Activated CD4-positive, alpha-beta memory T cell treated with anti-CD3 and anti-CD28 coated beads for 36 hours (primary cell): Measurements from ENCODE around the gene RPS16. TPM values are rescaled to one million over a fixed set of nuclear protein-coding genes. Genes with fewer than 3 reads are reported as not detected.
A peak's percentile ranks its signal among the peaks of the same experiment; 100 is the strongest.

Experiments
- CTCF ChIA-PET: fragments of 350-600 bp; sonication (Branson Sonifier 250); formaldehyde crosslinking; loops from one replicate; lab custom pipeline; 2021; ENCODE audit warnings: antibody characterized with exemption, inconsistent platforms; lab: Charles Lee
- POLR2A ChIA-PET: fragments of 350-600 bp; sonication (Branson Sonifier 250); formaldehyde crosslinking; loops from one replicate; lab custom pipeline; 2021; ENCODE audit warnings: antibody characterized with exemption; lab: Charles Lee
- DNase-seq: peaks from one replicate; pipeline ENCODE4 v3.0.0-alpha.2; 2020
- H3K27ac Mint-ChIP-seq: one replicate; pipeline ENCODE4 v1.8.0; 2021; ENCODE audit warnings: mixed read lengths
- H3K27me3 Mint-ChIP-seq: one replicate; pipeline ENCODE4 v1.8.0; 2021; ENCODE audit warnings: mixed read lengths
- H3K36me3 Mint-ChIP-seq: one replicate; pipeline ENCODE4 v1.8.0; 2021; ENCODE audit warnings: mixed read lengths
- H3K4me1 Mint-ChIP-seq: one replicate; pipeline ENCODE4 v1.8.0; 2021; ENCODE audit warnings: low read depth, mixed read lengths
- H3K4me3 Mint-ChIP-seq: one replicate; pipeline ENCODE4 v1.8.0; 2021; ENCODE audit warnings: mild to moderate bottlenecking, mixed read lengths
- H3K9me3 Mint-ChIP-seq: one replicate; pipeline ENCODE4 v1.8.0; 2021; ENCODE audit warnings: mixed read lengths
- intact Hi-C: fragments of 100-400 bp; cut with micrococcal nuclease; formaldehyde crosslinking; loops from one replicate; pipeline ENCODE4 v1.15.1; 2023
- total RNA-seq, 2 experiments: library from RNA; stranded (reverse); gene quantifications; one replicate each; pipeline ENCODE4 v1.2.3, GENCODE V29; 2021

The RPS16 gene
- total RNA-seq, 2 experiments from 2014 or later: 3,682 to 3,746 TPM

DNA sequence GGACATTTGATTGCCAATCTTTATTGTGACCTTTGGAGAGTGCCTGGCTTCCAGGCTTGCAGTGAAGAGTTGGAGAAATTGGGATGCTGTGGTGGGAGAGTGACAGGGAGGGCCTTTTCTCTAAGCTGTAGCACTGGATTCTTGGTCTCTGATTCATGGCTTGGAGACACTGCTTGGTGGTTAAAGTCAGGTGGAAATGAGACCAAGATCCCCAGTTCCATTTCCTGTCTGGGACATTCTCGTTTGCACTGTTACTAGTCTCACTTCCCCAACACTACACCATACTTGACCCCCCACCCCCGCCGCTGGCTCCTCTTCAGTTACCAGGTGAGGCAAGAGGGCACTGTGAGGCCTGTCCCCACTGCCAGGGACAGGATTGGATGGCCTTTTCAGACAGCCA is 12.5 kb upstream of the RPS16 start:
- DNase-seq: peak; percentile 77
- intact Hi-C loops: no loop called here
- peak overlapping the region; percentile 99 for H3K27ac Mint-ChIP-seq
- no peaks in the 10 kb centered on the region for H3K27me3 Mint-ChIP-seq
- H3K9me3 Mint-ChIP-seq: no peaks in the 10 kb centered on the region
- H3K4me1 Mint-ChIP-seq: peaks cover 64% of the 10 kb centered on the region
- ChIA-PET POLR2A (interaction anchor here (0.8 to 6.1 kb wide), 3 partner anchors 13 to 135 kb away, joined by 3 to 117 read pairs (median 3); partner anchors contain the start of gene RPS16), CTCF (interaction anchor here (0.6 to 2.2 kb wide), 4 partner anchors 27 to 324 kb away, joined by 3 to 8 read pairs (median 4); no protein-coding TSS in a partner anchor)
- peaks cover 58% of the 10 kb centered on the region for H3K36me3 Mint-ChIP-seq
- peak overlapping the region; percentile 98 for H3K4me3 Mint-ChIP-seq

DNA sequence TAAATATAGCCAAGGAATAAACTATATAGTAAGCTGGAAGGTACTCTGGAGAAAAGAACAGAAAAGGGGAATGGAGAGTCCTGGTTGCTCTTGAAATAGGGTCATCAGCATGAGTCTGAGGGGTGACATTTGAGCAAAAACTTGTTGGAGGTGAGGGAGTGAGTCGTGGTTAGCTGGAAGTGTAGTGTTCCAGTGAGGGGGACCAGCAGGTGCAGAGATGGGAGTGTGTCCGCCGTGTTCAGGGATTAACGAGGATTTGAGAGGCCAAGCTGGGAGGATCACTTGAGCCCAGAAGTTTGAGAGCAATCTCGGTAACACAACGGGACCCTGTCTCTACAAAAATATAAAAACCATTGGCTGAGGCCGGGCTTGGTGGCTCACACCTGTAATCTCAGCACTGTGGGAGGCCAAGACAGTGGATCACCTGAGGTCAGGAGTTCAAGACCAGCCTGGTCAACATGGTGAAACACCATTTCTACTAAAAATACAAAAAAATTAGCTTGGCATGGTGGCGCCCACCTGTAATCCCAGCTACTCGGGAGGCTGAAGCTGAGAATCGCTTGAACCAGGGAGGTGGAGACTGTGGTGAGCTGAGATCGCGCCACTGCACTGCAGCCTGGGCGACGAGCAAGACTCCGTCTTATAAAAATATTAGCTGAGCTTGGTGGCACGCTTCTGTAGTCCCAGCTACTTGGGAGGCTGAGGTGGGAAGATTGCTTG is 10.8 kb upstream of the RPS16 start:
- Mint-ChIP-seq H3K4me1 (peaks cover 51% of the 10 kb centered on the region), H3K27me3 (no peaks in the 10 kb centered on the region), H3K9me3 (no peaks in the 10 kb centered on the region), H3K27ac (peak overlapping the region; percentile 99), H3K36me3 (peaks cover 42% of the 10 kb centered on the region), H3K4me3 (peak overlapping the region; percentile 98)
- intact Hi-C loops: loop anchor here (1.0 kb wide), 1 partner anchor 137 kb away; no protein-coding TSS in a partner anchor
- ChIA-PET POLR2A (interaction anchor here (0.7 to 6.1 kb wide), 7 partner anchors 11 to 93 kb away, joined by 3 to 117 read pairs (median 3); partner anchors contain the start of genes DLL3 and RPS16), CTCF (interaction anchor here (0.6 to 2.2 kb wide), 6 partner anchors 11 to 333 kb away, joined by 3 to 8 read pairs (median 5); partner anchors contain the start of genes EID2, PLEKHG2 and RPS16)
- DNase-seq: no peak

DNA sequence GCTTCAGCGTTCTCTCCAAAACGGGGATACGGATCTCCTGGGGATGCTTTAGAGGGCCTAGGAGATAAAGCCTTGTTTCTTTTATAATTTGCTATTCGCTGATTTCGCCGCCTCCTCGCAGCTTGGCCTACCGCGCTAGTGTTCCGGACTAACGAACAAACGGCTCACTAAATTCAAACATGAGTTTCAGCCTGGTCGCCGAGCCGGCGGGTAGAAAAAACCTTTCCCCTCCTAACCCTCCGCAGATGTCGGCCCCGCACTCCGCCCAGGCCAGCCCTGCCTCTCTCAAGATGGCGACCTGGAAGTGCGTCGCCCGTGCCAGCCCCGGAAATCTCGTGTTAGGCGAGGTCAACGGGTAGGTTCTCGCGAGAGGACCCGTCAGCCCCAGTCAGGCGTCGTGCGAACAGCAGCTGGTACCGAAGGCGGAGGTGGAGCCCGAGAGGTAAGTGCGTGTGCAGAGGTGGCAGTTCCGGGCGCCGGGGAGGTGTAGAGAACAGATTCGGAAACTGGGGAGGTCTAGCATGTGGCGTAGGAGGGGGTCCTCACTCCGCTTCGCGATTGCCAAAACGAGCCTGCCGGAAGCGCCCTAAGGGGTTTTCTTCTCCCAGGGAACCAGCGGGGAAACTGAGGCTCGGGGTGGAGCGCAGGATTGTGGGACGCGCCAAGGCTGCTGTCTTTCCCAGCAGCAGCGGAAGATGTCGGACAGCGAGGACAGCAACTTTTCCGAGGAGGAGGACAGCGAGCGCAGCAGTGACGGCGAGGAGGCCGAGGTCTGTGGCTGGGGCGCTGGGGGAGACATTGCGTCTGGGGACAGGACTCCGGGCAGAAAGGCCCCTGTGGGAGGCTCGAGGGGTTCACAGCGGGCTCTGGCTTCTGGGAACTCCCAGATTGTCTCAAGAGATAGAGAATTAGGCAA is 9.7 kb upstream of the RPS16 start, which contains the start of gene SUPT5H:
SUPT5H (plus strand) TSS at position 387 of the 916 bp plus-strand sequence; CDS start at position 696, 309 bp downstream.
- CTCF ChIA-PET: interaction anchor here (0.6 to 2.0 kb wide), 7 partner anchors 10 to 107 kb away, joined by 3 to 8 read pairs (median 3); partner anchors contain the start of genes PLEKHG2 and RPS16
- intact Hi-C loops: loop anchor here (1.0 to 2.0 kb wide), 7 partner anchors 9 to 233 kb away; partner anchors contain the start of genes MED29, PAF1, PLEKHG2 and TIMM50
- Mint-ChIP-seq H3K4me3 (peak within 1 kb of the TSS; percentile 98), H3K4me1 (peaks cover 47% of the 10 kb centered on the region), H3K27ac (peak within 1 kb of the TSS; percentile 99), H3K27me3 (no peaks in the 10 kb centered on the region), H3K36me3 (peaks cover 40% of the 10 kb centered on the region), H3K9me3 (no peaks in the 10 kb centered on the region)
- peak; percentile 99 for DNase-seq
- POLR2A ChIA-PET: interaction anchor here (0.7 to 6.1 kb wide), 10 partner anchors 10 to 101 kb away, joined by 3 to 117 read pairs (median 4); partner anchors contain the start of gene RPS16

DNA sequence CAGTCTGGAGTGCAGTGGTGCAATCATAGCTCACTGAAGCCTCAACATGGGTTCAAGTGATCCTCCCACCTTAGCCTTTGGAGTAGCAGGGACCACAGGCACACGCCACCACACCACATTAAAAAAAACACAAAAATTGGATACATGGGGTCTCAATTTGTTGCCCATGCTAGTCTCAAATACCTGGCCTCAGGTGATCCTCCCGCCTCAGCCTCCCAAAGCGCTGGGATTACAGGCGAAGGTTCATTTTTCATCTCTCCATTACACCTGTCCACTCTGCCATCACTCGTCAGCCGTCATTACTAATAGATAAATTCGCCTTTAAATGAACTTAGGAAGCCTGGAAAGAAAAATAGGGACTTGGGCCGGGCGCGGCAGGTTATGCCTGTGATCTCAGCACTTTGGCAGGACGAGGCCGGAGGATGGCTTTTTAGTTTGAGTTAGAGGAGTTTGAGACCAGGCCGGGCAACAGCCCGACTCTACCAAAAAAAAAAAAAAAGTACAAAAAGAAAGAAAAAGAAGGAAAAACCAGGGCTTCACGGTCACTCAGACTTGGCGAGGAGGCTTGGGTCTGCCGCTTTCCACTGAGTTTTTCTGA is 8.9 kb upstream of the RPS16 start:
- intact Hi-C loops: loop anchor here (1.0 to 2.0 kb wide), 6 partner anchors 8 to 234 kb away; partner anchors contain the start of genes MED29, PAF1, PLEKHG2 and TIMM50
- no peak for DNase-seq
- Mint-ChIP-seq H3K4me3 (peak overlapping the region; percentile 98), H3K27ac (peak overlapping the region; percentile 99), H3K4me1 (peaks cover 43% of the 10 kb centered on the region), H3K9me3 (no peaks in the 10 kb centered on the region), H3K36me3 (peaks cover 38% of the 10 kb centered on the region), H3K27me3 (no peaks in the 10 kb centered on the region)
- POLR2A ChIA-PET: interaction anchor here (1.0 to 6.1 kb wide), 9 partner anchors 9 to 102 kb away, joined by 3 to 117 read pairs (median 4); partner anchors contain the start of gene RPS16
- CTCF ChIA-PET: interaction anchor here (0.6 to 1.1 kb wide), 4 partner anchors 41 to 106 kb away, joined by 3 read pairs; no protein-coding TSS in a partner anchor

DNA sequence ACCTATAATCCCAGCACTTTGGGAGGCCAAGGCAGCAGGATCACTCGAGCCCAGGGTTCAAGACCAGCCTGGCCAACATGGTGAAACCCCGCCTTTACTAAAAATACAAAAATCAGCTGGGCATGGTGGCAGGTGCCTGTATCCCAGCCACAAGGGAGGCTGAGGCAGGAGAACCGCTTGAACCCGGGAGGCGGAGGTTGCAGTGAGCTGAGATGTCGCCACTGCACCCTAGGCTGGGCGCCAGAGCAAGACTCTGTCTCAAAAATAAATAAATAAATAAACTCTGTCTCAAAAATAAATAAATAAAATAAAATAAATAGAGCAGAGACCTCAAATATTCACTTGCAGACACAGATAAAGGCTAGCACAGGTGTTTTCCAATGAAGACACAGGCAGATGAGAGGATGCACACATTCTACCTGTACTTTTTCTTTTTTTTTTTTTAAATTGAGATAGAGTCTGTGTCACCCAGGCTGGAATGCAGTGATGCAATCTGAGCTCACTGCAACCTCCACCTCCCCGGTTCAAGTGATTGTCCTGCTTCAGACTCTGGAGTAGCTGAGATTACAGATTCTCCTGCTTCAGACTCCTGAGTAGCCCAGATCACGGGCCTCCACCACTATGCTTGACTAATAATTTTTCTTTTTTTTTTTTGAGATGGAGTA is 2.7 kb upstream of the RPS16 start:
- no peaks in the 10 kb centered on the region for H3K9me3 Mint-ChIP-seq
- no peak overlapping the region for H3K4me3 Mint-ChIP-seq
- peaks cover 38% of the 10 kb centered on the region for H3K4me1 Mint-ChIP-seq
- intact Hi-C loops: no loop called here
- POLR2A ChIA-PET: interaction anchor here (0.6 to 1.2 kb wide), 2 partner anchors 94 to 95 kb away, joined by 3 read pairs; no protein-coding TSS in a partner anchor
- CTCF ChIA-PET: interaction anchor here (0.9 to 3.3 kb wide), 4 partner anchors 41 to 234 kb away, joined by 4 to 26 read pairs (median 6); partner anchors contain the start of gene EID2B
- no peak overlapping the region for H3K27ac Mint-ChIP-seq
- H3K36me3 Mint-ChIP-seq: peaks cover 27% of the 10 kb centered on the region
- DNase-seq: no peak
- H3K27me3 Mint-ChIP-seq: no peaks in the 10 kb centered on the region

DNA sequence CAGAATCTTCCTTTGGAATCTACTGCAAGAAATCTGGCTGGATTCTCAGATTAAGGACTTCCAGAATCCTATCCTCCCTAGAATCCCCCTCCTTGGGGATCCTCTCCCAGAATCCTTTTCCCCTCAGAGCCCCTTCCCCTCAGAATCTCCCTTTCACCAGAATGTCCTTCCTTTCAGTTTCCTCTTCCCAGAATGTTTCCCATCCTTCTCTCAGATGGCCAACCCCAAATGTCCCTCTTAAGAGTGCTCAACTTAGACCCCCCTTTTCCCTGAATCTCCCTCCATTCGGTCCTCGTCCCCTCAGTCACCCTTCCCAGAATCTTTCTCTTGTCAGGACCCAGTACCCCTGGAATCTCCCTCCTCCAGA is 584 bp upstream of the RPS16 start:
- CTCF ChIA-PET: interaction anchor here (0.7 to 2.0 kb wide), 9 partner anchors 22 to 100 kb away, joined by 3 to 14 read pairs (median 7); partner anchors contain the start of genes EID2B, PLEKHG2, SAMD4B and ZFP36
- POLR2A ChIA-PET: interaction anchor here (0.6 to 2.0 kb wide), 32 partner anchors 9 to 239 kb away, joined by 3 to 117 read pairs (median 7); partner anchors contain the start of genes DLL3, EID2B, GMFG and MED29
- peak overlapping the region; percentile 100 for H3K27ac Mint-ChIP-seq
- intact Hi-C loops: loop anchor here (1.0 kb wide), 2 partner anchors 9 to 24 kb away; partner anchors contain the start of genes PLEKHG2 and SUPT5H
- DNase-seq: no peak
- peaks cover 50% of the 10 kb centered on the region for H3K4me1 Mint-ChIP-seq
- peaks cover 38% of the 10 kb centered on the region for H3K36me3 Mint-ChIP-seq
- no peaks in the 10 kb centered on the region for H3K9me3 Mint-ChIP-seq
- H3K4me3 Mint-ChIP-seq: peak overlapping the region; percentile 100
- H3K27me3 Mint-ChIP-seq: no peaks in the 10 kb centered on the region

DNA sequence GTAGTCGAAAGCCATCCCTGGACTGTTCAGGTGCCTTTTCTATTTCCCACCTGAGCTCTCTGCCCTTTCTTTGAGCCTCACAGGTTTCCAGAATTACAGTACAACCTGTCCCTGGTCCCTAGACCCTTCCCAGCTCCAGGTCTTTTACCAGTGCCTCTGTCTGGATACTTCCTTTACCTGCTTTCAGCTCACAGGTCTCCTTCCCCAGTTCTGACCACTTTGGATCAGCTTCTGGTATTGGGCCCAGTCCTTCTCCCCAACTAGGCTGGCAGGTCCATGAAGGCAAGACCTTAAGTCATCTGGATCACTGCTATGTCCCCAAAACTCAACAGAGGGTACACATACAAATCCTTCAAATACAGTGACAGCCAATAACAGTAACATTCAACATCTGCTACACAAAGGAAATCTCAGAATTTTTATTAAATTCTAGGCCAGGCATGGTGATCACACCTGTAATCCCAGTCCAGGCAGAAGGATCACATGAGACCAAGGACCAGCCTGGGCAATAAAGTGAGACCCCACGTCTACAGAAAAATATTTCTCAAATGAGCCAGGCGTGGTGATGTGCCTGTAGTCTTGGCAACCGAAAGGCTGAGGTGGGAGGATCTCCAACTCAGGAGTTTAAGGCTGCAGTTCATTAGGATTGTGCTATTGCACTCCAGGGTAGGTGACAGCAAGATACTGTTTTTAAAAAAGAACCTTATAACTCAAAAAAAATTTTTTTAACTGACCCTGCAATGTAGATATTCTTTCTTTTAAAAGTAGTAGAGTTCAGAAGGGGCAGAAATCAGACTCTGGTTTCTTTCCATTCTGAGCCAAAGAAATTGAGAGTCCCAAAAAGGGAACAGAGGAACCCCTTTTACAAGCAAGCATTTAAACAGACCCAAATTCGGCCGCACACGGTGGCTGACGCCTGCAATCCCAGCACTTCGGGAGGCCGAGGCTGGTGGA is 1.3 kb downstream of the RPS16 start:
- intact Hi-C loops: loop anchor here (5.0 kb wide), 1 partner anchor 243 kb away; no protein-coding TSS in a partner anchor
- peak overlapping the region; percentile 100 for H3K27ac Mint-ChIP-seq
- CTCF ChIA-PET: interaction anchor here (0.6 to 2.0 kb wide), 7 partner anchors 22 to 100 kb away, joined by 3 to 14 read pairs (median 7); partner anchors contain the start of gene PLEKHG2
- peak overlapping the region; percentile 100 for H3K4me3 Mint-ChIP-seq
- no peaks in the 10 kb centered on the region for H3K9me3 Mint-ChIP-seq
- no peak for DNase-seq
- H3K27me3 Mint-ChIP-seq: no peaks in the 10 kb centered on the region
- peaks cover 41% of the 10 kb centered on the region for H3K36me3 Mint-ChIP-seq
- H3K4me1 Mint-ChIP-seq: peaks cover 57% of the 10 kb centered on the region
- POLR2A ChIA-PET: interaction anchor here (0.5 to 3.8 kb wide), 22 partner anchors 7 to 561 kb away, joined by 3 to 117 read pairs (median 10); partner anchors contain the start of genes DLL3, EID2B, GMFG and MED29

DNA sequence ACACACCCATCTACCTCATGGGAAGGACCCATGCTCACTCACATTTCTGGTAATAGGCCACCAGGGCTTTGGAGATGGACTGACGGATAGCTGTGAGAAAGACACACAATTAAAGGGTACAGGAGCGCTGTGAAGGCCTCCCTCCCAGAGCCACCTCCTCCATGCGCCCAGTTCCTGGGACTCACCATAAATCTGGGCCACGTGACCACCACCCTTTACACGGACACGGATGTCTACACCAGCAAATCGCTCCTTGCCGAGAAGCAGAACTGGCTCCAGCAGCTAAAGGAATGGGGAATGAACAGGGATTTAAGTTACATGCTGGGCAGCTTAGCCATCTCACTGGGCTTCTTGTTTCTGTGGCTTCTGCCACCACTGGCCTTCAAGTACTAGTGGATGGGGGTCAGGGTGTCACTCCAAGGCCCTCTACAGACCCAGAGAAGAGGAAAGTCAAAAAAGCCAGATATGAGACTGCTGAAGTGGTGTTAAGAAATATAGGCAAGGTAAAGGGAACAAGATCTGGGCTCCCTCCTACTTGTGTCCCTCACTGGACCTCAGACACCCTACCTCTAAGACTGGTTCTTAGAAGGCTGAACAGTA is 2.2 kb downstream of the RPS16 start:
- H3K4me3 Mint-ChIP-seq: peak overlapping the region; percentile 100
- no peaks in the 10 kb centered on the region for H3K27me3 Mint-ChIP-seq
- H3K36me3 Mint-ChIP-seq: peaks cover 41% of the 10 kb centered on the region
- CTCF ChIA-PET: interaction anchor here (0.6 to 0.9 kb wide), 2 partner anchors 36 to 101 kb away, joined by 3 to 5 read pairs; no protein-coding TSS in a partner anchor
- intact Hi-C loops: loop anchor here (5.0 kb wide), 1 partner anchor 244 kb away; no protein-coding TSS in a partner anchor
- POLR2A ChIA-PET: interaction anchor here (0.7 to 3.8 kb wide), 9 partner anchors 8 to 92 kb away, joined by 4 to 24 read pairs (median 7); partner anchors contain the start of genes PLEKHG2, SAMD4B, SUPT5H and ZFP36
- H3K4me1 Mint-ChIP-seq: peaks cover 57% of the 10 kb centered on the region
- H3K9me3 Mint-ChIP-seq: no peaks in the 10 kb centered on the region
- DNase-seq: no peak
- H3K27ac Mint-ChIP-seq: peak overlapping the region; percentile 100

DNA sequence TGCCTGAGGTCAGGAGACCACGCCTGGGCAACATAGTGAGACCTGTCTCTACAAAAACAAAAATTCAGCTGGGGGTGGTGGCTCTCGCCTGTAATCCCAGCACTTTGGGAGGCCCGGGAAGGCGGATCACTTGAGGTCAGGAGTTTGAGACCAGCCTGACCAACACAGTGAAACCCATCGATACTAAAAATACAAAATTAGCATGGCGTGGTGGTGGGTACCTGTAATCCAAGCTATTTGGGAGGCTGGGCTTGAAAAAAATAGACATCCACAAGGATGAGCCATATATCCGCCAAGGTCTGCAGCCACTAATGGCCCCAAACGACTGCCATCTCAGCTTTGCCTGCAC is 3.1 kb downstream of the RPS16 start:
- Mint-ChIP-seq H3K9me3 (no peaks in the 10 kb centered on the region), H3K4me3 (peak overlapping the region; percentile 31), H3K4me1 (peaks cover 57% of the 10 kb centered on the region), H3K36me3 (peaks cover 41% of the 10 kb centered on the region), H3K27ac (peak overlapping the region; percentile 100), H3K27me3 (no peaks in the 10 kb centered on the region)
- DNase-seq: no peak
- POLR2A ChIA-PET: interaction anchor here (0.7 to 3.8 kb wide), 8 partner anchors 8 to 97 kb away, joined by 3 to 24 read pairs (median 8); partner anchors contain the start of genes GMFG, SAMD4B, SUPT5H and TIMM50
- CTCF ChIA-PET: interaction anchor here (0.8 kb wide), 1 partner anchor 35 kb away, joined by 3 read pairs; no protein-coding TSS in a partner anchor
- intact Hi-C loops: loop anchor here (5.0 kb wide), 1 partner anchor 245 kb away; no protein-coding TSS in a partner anchor
